Left hindlimb (tissue), 1 donor: ENCODE data around the gene ESYT2.

Source experiments
- DNase-seq: peaks from one replicate; pipeline ENCODE4 v3.0.0-alpha.2; 2018

Gene ESYT2

DNA sequence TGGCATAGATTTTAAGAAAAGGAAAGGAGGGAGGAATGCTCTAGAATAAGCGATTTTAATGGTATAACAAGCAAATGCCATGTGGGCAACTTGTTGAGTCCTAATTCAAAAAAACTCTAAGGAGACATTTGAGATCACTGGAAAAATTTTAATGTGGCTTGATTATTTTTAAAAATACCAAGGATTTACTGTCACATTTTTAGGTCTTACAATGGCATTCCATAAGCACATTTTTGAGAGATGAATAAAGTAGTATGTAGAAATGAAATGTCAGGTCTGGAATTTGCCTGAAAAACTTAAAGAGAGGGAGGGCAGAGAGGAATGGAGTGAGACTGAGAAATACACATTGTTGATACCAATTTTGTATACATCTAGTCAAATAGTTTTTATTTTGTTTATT lies 145.0 kb downstream of the ESYT2 start:
- DNase-seq = no peak

DNA sequence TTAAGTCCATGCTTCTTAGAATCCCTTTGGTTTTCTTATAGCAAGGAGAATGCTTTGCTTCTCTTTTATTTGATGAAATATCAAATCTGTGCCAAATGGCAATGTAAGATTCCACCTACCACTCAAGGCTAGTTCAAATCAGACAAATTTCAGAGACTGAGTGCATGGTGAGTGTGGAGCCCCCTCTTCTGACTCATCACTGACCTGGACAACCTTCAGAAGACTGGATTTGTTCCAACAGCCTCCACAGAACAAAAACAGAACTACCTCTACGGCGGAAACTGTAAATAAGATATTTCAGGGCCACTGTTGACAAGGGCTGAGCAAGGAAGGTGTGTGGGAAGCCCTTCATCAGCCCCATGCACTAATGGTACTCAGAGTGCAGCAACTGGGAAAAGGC lies 145.8 kb downstream of the ESYT2 start:
- DNase-seq = no peak

DNA sequence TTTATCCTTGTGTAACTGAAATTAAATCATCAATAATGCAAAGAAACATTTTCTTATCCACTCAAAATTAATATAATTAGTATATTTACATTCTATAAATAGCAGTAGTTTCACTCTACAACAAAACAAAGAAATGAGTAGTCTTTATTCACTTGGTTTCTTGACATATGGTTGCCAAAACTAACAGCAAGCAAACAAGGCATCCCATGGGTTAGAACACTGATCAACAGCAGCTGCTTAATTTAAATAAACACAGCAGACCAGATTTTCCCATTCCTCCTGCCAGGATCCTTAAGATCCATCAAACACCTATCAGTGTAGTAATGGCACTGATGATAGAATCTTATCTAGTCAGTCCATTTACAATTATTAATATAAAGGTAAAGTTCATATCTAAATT lies 146.9 kb downstream of the ESYT2 start:
- no peak for DNase-seq
